SK-N-SH (cell line): ENCODE data around the gene MXD3.

Experiments used
- CHD2 ChIP-seq: fragments of 150-350 bp; IDR thresholded peaks from 2 replicates; pipeline ENCODE4 v1.6.1; 2018; ENCODE audit warnings: low read length; ENCODE audit not compliant: partially characterized antibody
- CTCF ChIP-seq: fragments of 200-600 bp; sonication (generic); IDR thresholded peaks from 2 replicates; pipeline ENCODE4 v1.6.1; 2017; ENCODE audit warnings: antibody characterized with exemption, mild to moderate bottlenecking, moderate library complexity
- EZH2phosphoT487 ChIP-seq: fragments of 200-600 bp; sonication (generic); IDR thresholded peaks from 2 replicates; pipeline ENCODE4 v1.6.1; 2017; ENCODE audit warnings: low read depth, mixed run types, mild to moderate bottlenecking, antibody characterized with exemption, moderate library complexity, borderline replicate concordance
- PBX3 ChIP-seq: IDR thresholded peaks from 2 replicates; pipeline ENCODE4; 2012
- POLR2AphosphoS5 ChIP-seq: IDR thresholded peaks from 2 replicates; pipeline ENCODE4 v1.6.1; 2012; ENCODE audit warnings: low read depth, low read length
- RCOR1 ChIP-seq: fragments of 150-350 bp; IDR thresholded peaks from 2 replicates; pipeline ENCODE4 v1.6.1; 2017; ENCODE audit warnings: antibody characterized with exemption, low read length
- SIN3A ChIP-seq: IDR thresholded peaks from 2 replicates; pipeline ENCODE4 v1.6.1; 2012; ENCODE audit warnings: low read depth, mild to moderate bottlenecking, low read length, moderate library complexity, borderline replicate concordance
- SMC3 ChIP-seq: IDR thresholded peaks from 2 replicates; pipeline ENCODE4 v1.6.1; 2012; ENCODE audit warnings: low read depth, low read length, improper control_type of control experiment
- TAF1 ChIP-seq: IDR thresholded peaks from 2 replicates; pipeline ENCODE4 v1.6.1; 2012; ENCODE audit warnings: low read depth, mild to moderate bottlenecking, low read length, moderate library complexity, borderline replicate concordance
- TCF12 ChIP-seq: IDR thresholded peaks from 2 replicates; pipeline ENCODE4 v1.4.0; 2012
- TEAD4 ChIP-seq: IDR thresholded peaks from 2 replicates; pipeline ENCODE4 v1.4.0; 2012; ENCODE audit warnings: mild to moderate bottlenecking, borderline replicate concordance; ENCODE audit not compliant: insufficient read depth
- TF ChIP-seq, protein P1 (sequence below): IDR thresholded peaks from 2 replicates; pipeline ENCODE4 v1.4.0; 2012; ENCODE audit warnings: low read depth
- TF ChIP-seq, protein P2 (sequence below): IDR thresholded peaks from 2 replicates; pipeline ENCODE4 v1.4.0; 2012; ENCODE audit warnings: low read depth, borderline replicate concordance

- TF ChIP-seq PBX3 (no peak), EZH2phosphoT487 (no peak), CTCF (no peak), SIN3A (no peak), SMC3 (no peak), POLR2AphosphoS5 (no peak), TAF1 (no peak), RCOR1 (no peak), TEAD4 (no peak), TCF12 (no peak), CHD2 (no peak)
- TF ChIP-seq, protein P1, sequence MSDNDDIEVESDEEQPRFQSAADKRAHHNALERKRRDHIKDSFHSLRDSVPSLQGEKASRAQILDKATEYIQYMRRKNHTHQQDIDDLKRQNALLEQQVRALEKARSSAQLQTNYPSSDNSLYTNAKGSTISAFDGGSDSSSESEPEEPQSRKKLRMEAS, result no peak
- TF ChIP-seq, protein P2, sequence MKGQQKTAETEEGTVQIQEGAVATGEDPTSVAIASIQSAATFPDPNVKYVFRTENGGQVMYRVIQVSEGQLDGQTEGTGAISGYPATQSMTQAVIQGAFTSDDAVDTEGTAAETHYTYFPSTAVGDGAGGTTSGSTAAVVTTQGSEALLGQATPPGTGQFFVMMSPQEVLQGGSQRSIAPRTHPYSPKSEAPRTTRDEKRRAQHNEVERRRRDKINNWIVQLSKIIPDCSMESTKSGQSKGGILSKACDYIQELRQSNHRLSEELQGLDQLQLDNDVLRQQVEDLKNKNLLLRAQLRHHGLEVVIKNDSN, result no peak
These were observed 4.3 kb upstream of the MXD3 start for GRCh38 chr5:177316005-177316404.
